ENCODE measurements around the gene ABCA9.

GRCh38 chr17:69084911-69085310 is 24.2 kb upstream of the ABCA9 start:
- TF ChIP-seq CTCF (conservative IDR thresholded peaks at IDR 0.05; ENCODE audit: low read length) = peak; percentile 76
- no peak for TF ChIP-seq EZH2phosphoT487 (IDR thresholded peaks at IDR 0.05; ENCODE audit: borderline replicate concordance, low read depth, low read length)
